ENCODE results near the gene RRP9.

The RRP9 gene

DNA sequence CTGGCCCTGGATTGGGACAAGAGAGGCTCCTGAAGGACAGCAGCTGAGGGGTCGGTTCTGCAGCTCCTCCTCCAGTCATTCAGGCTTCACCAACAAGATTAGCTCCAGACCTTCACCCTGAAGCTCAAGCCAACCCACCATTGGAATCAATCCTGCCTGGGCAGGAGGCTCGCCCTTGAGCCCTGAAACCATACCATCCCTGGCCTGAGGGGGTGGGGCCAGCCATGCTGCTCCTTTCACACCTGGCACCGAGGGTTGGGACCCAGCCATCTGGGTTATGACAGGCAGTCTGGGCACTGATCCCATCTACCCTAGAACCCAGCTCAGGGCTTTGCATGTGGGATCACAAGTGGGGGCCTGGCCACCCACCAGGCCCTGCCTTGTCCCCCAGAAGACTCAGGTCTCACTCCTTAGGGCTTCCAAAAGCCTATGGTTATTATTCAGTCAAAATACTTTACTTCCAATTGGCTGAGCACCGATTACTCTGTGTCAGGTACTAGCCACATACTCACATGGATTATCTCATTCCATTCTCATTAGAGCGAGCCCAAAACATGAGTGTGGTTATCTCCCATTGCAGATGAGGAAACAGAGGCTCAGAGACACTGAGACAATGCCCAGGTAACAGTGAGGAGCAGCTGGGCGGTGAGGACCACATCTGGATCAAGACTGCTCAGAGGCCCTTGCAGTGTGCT, 29.0 kb upstream of the RRP9 start:
- FAIRE-seq = no peak

- FAIRE-seq = no peak
Measured at GRCh38 chr3:51969841-51970240, 28.1 kb upstream of the RRP9 start.

GRCh38 chr3:51968883-51969678, 27.4 kb upstream of the RRP9 start:
- FAIRE-seq = no peak

- FAIRE-seq = no peak
Measured at GRCh38 chr3:51968170-51968775, 26.6 kb upstream of the RRP9 start.

- FAIRE-seq = no peak
Measured at GRCh38 chr3:51967384-51968169, 25.9 kb upstream of the RRP9 start, which contains the start of gene PCBP4. TSS of gene PCBP4 (minus strand) at chr3:51967454. CDS start at chr3:51961240, 6,214 bp downstream.

- no peak for FAIRE-seq
Measured at GRCh38 chr3:51966922-51967383, 25.2 kb upstream of the RRP9 start.

DNA sequence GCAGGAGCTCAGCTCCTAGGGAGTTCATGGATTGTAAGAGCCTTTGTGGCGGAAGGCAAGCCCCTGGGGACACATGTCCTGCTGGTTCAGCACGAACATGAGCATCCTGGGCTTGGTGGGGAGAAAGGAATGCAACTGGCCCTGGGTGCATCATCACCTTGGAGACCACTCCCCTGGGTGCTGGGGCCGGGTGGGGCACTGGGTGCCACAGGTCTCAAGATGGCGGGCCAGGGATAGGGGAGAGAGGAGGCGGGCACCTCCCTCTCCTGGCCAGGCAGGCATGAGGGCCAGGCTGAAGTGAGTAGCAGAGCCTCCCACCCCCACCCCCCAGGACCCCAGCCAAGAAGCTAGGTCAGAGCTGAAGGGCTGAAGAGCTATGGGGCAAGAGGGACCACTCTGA, 24.8 kb upstream of the RRP9 start:
- FAIRE-seq = no peak

- no peak for FAIRE-seq
Measured at GRCh38 chr3:51966016-51966415, 24.3 kb upstream of the RRP9 start.

GRCh38 chr3:51964521-51964920, 22.8 kb upstream of the RRP9 start:
- no peak for FAIRE-seq

- FAIRE-seq = no peak
Measured at GRCh38 chr3:51963951-51964451, 22.3 kb upstream of the RRP9 start.

DNA sequence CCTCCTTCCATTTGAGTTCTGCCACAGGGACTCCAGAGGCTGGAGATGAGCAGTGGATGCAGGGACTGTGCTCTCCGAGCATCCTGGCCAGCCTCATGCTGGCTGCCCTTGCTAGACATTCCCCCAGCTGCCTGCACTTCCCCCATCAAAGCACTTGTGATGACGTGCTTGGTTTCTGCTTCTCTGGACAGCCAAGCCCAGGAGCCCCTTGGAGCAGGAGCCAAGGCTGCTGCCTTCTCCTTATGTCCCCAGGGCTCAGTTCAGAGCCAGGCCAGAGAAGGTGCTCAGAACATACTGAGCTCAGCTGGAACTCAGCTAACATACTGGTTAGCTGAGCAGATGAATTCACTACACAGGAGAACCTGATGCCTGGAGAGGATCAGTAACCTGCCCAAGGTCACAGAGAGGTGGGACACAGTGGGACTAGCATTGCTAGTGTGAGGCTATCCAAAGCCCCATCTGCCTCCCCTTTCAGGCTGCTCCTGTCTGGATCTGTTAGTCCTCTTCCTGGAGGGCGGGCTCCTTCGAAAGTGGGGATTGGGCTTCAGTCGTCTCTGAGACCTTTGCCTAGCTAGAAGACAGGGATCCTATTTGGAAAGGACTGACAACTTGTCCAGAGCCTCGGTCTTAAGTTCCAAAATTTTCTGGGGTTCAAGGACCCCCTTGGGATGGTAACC, 21.3 kb upstream of the RRP9 start:
- no peak for FAIRE-seq

- no peak for FAIRE-seq
Measured at GRCh38 chr3:51961602-51962569, 20.2 kb upstream of the RRP9 start.

DNA sequence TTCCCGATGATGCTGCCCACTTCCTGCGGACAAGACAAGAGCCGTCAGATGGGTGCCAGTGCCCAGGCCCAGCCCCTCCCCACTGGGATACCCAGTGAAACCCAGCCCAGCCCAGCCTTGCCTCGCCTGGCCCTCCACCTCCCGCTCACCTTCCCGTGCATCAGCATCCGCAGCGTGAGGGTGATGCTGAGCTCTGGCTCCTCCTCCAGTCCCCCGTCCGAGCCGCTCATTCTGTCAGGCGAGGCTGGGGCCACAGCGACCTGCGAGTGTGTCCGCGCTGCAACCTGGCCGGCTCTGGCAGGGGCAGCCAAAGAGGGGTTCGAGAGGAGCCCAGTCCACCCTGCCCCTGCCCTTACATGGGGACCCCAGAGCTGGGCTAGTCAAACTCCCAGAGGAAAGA, 19.3 kb upstream of the RRP9 start:
- no peak for FAIRE-seq

DNA sequence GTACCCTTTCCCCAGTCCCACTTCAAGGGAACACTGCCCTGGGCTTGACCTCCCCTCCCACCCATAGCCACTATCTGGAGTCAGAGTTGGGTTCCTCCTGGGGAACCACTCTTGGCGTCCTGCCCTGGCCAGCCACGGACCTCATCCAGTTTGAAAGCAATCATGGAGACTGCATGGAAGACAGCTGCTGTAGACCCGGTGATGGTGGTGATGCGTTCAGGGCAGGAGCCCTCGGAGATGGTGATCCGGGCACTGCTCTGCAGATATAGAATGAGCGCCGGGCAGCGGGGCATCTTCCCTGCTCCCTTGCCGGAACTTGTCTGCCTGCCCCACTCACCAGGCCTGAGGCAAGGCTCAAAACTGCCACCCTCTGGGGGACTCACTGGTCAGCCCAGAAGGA, 18.7 kb upstream of the RRP9 start:
- no peak for FAIRE-seq

DNA sequence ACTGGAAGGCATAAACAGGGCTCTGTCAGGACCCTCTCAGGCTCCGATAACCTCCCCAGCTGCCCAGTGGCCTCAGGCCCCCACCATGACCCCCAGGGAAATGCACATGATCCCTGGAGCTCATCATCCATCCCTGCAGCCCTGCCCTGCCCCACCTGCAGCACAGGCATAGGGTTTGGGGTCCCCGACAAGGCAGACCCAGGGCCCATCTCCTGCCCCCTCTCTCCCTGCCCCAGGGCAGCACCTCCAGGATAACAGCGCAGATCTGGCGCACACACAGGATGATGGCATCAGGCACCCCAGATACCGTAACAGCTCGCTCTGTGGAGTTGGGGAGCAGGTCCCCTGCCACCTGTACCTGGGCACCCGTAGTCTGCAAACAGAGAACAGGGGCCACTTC, 17.9 kb upstream of the RRP9 start:
- no peak for FAIRE-seq

- FAIRE-seq = no peak
Measured at GRCh38 chr3:51958603-51959521, 17.2 kb upstream of the RRP9 start.

DNA sequence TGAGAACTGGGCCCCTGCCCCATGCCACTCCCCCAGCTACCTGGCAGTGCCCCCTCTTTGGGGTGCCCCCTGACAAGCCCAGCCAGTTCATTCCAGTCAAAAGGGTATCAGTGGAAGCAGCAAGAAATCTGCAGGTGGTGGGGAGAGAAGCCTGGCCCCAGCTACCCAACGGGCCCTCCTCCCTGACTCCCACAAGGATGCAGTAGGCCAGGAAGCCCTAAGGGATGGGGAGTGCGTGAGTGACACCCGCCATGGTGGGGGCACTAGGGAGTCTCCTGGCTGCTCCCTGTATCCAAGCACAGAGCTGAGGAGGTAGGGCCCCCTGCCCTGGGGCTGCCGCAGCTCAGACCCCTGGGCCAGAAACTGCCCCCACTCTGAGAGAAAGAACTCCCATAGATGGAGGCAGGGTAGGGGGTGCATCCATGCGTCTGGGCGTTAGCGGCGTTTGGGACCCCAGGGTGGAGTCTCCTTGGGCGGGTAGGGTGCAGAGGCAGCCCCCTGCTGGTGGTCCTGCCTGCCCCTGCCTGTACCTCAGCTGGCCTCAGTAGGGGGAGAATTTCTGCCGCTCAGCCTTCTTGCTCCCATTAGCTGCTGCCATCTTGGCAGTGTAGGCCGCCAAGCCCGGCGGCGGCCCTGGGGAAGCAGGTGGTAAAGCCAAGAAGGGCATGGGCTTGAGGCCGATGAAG, 16.0 kb upstream of the RRP9 start:
- no peak for FAIRE-seq

DNA sequence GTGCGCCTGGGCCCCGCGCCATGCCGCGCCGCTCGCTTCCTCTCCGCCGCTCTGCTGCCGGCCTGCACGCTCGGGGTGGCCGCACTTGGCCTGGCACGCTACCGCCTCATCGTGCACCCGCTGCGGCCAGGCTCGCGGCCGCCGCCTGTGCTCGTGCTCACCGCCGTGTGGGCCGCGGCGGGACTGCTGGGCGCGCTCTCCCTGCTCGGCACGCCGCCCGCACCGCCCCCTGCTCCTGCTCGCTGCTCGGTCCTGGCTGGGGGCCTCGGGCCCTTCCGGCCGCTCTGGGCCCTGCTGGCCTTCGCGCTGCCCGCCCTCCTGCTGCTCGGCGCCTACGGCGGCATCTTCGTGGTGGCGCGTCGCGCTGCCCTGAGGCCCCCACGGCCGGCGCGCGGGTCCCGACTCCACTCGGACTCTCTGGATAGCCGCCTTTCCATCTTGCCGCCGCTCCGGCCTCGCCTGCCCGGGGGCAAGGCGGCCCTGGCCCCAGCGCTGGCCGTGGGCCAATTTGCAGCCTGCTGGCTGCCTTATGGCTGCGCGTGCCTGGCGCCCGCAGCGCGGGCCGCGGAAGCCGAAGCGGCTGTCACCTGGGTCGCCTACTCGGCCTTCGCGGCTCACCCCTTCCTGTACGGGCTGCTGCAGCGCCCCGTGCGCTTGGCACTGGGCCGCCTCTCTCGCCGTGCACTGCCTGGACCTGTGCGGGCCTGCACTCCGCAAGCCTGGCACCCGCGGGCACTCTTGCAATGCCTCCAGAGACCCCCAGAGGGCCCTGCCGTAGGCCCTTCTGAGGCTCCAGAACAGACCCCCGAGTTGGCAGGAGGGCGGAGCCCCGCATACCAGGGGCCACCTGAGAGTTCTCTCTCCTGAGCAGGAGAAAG, 14.4 kb upstream of the RRP9 start:
- no peak for FAIRE-seq

Data from islet of Langerhans (tissue), 1 donor.